ENCODE data around the gene FGD2.
A peak's percentile ranks its signal among the peaks of the same experiment; 100 is the strongest.

DNA sequence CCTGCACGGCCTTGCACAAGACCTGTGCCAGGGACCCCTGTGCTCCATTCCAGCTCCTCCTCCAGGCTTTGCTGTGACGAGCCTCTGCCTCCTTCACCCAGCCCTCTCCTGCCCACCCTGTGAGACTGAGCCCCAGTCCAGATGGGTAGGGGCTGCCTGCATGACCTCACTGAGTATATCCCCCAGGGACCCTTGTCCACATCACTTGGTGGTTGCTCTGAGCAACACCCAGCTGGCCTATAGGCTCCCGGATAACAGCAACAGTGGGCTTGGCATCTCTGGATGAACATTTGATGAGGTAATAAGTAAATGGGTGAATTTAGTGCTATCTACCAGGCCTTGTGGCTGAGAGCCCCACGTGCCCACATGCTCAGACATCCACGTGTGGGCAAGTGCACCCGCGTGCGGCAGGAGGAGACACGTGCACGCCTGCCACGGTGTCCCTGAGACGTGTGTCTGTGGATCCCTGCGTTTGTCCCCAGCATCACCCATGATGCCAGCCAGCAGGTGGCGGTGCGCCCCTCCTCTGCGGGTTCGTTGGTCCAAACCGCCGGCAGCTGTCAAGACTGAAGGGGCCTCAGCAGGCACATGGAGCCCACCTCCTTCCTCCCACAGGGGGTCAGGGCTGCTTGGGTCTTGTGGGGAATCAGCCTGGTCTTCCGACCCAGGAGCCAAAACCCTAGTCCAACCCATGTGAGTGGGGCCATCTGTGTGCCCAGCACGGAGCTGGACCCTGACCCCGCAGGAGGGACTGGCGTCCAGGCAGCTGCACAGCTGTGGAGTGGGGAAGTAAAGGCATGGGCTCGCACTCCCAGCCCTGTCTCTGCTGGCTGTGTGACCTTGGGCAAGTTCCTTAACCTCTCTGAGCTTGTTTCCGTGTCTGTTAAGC is 45.9 kb downstream of the FGD2 start:
- TF ChIP-seq, protein P1, sequence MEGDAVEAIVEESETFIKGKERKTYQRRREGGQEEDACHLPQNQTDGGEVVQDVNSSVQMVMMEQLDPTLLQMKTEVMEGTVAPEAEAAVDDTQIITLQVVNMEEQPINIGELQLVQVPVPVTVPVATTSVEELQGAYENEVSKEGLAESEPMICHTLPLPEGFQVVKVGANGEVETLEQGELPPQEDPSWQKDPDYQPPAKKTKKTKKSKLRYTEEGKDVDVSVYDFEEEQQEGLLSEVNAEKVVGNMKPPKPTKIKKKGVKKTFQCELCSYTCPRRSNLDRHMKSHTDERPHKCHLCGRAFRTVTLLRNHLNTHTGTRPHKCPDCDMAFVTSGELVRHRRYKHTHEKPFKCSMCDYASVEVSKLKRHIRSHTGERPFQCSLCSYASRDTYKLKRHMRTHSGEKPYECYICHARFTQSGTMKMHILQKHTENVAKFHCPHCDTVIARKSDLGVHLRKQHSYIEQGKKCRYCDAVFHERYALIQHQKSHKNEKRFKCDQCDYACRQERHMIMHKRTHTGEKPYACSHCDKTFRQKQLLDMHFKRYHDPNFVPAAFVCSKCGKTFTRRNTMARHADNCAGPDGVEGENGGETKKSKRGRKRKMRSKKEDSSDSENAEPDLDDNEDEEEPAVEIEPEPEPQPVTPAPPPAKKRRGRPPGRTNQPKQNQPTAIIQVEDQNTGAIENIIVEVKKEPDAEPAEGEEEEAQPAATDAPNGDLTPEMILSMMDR (IDR thresholded peaks at IDR 0.05): peak; percentile 84 to 98 (median 92)
- no peak for TF ChIP-seq POLR2A (IDR thresholded peaks at IDR 0.05)
